DND-41 (cell line): ENCODE data around the gene C3orf20.

Source experiments
- ATAC-seq: fragments of 200-7000 bp; cut with Tn5 transposase; 3 replicates; pipeline ENCODE4 v1.9.1; 2021; ENCODE audit warnings: low read depth; ENCODE audit not compliant: insufficient read depth
- DNase-seq: peaks from one replicate; pipeline ENCODE4 v3.0.0-alpha.2; 2020
- H2AFZ ChIP-seq: 2 replicates; pipeline ENCODE4 v1.6.0; 2012; ENCODE audit warnings: low read depth, low read length
- H3K27ac ChIP-seq: 2 replicates; pipeline ENCODE4 v1.5.1; 2012; ENCODE audit warnings: low read length, inconsistent platforms
- H3K27me3 ChIP-seq: fragments of 200-600 bp; sonication (generic); 2 replicates; pipeline ENCODE4 v1.6.0; 2012; ENCODE audit warnings: low read length, mild to moderate bottlenecking, inconsistent platforms; ENCODE audit not compliant: insufficient read depth, poor library complexity
- H3K36me3 ChIP-seq: 2 replicates; pipeline ENCODE4 v1.5.1; 2012; ENCODE audit warnings: low read length, inconsistent platforms; ENCODE audit not compliant: insufficient read depth
- H3K4me1 ChIP-seq: 2 replicates; pipeline ENCODE4 v1.5.1; 2012; ENCODE audit warnings: mild to moderate bottlenecking, low read length; ENCODE audit not compliant: insufficient read depth
- H3K4me2 ChIP-seq: 2 replicates; pipeline ENCODE4 v1.6.0; 2012; ENCODE audit warnings: mild to moderate bottlenecking, moderate library complexity, low read length, inconsistent platforms; ENCODE audit not compliant: insufficient read depth
- H3K4me3 ChIP-seq, 2 experiments: fragments of 200-600 bp in 1 of 2; shearing (Covaris generic) in 1 of 2; 2 replicates each; pipeline ENCODE4 v1.5.1; 2012 to 2016; ENCODE audit warnings: inconsistent platforms in 2 of 2, low read length in 2 of 2, mild to moderate bottlenecking in 2 of 2, low read depth in 1 of 2, moderate library complexity in 1 of 2
- H3K79me2 ChIP-seq: 2 replicates; pipeline ENCODE4 v1.6.0; 2012; ENCODE audit warnings: low read length, inconsistent platforms; ENCODE audit not compliant: insufficient read depth
- H3K9ac ChIP-seq: 2 replicates; pipeline ENCODE4 v1.6.0; 2012; ENCODE audit warnings: low read depth, mild to moderate bottlenecking, inconsistent platforms, low read length, moderate library complexity
- H3K9me3 ChIP-seq: 2 replicates; pipeline ENCODE4 v1.5.1; 2012; ENCODE audit warnings: low read length, moderate library complexity, mild to moderate bottlenecking, inconsistent platforms; ENCODE audit not compliant: insufficient read depth, severe bottlenecking
- H4K20me1 ChIP-seq: 2 replicates; pipeline ENCODE4 v1.6.0; 2012; ENCODE audit warnings: low read length; ENCODE audit not compliant: insufficient read depth
- CTCF ChIP-seq: IDR thresholded peaks from 2 replicates; pipeline ENCODE4 v1.5.1; 2012; ENCODE audit warnings: borderline replicate concordance, low read length, moderate library complexity, mild to moderate bottlenecking; ENCODE audit not compliant: poor library complexity, severe bottlenecking; ENCODE audit errors: extremely low read depth
- EZH2 ChIP-seq: IDR thresholded peaks from 3 replicates; pipeline ENCODE4 v1.6.1; 2012; ENCODE audit warnings: borderline replicate concordance, low read depth, mild to moderate bottlenecking, moderate library complexity, low read length, inconsistent platforms; ENCODE audit not compliant: severe bottlenecking

The C3orf20 gene

GRCh38 chr3:14818804-14819500 is 144.0 kb downstream of the C3orf20 start, which contains the start of gene FGD5:
Gene FGD5 (plus strand): TSS chr3:14818962. CDS start chr3:14819072, 110 bp downstream.
- ATAC-seq: no peak
- H3K27ac ChIP-seq: no peak within 1 kb of the TSS
- no peaks in the 10 kb centered on the region for H3K27me3 ChIP-seq
- no peak for TF ChIP-seq EZH2
- no peak for TF ChIP-seq CTCF
- H3K4me2 ChIP-seq: no peak within 1 kb of the TSS
- DNase-seq: no peak
- no peaks in the 10 kb centered on the region for H3K79me2 ChIP-seq
- H4K20me1 ChIP-seq: no peaks in the 10 kb centered on the region
- H3K4me1 ChIP-seq: no peaks in the 10 kb centered on the region
- no peak within 1 kb of the TSS for H3K9ac ChIP-seq
- H2AFZ ChIP-seq: no peak within 1 kb of the TSS
- no peak within 1 kb of the TSS for H3K4me3 ChIP-seq
- H3K36me3 ChIP-seq: no peaks in the 10 kb centered on the region
- H3K9me3 ChIP-seq: no peaks in the 10 kb centered on the region

- no peak for ATAC-seq
- TF ChIP-seq CTCF: no peak
- no peak for TF ChIP-seq EZH2
- Histone ChIP-seq H4K20me1 (no peaks in the 10 kb centered on the region), H3K9me3 (no peaks in the 10 kb centered on the region), H3K9ac (no peak overlapping the region), H2AFZ (no peak overlapping the region), H3K79me2 (no peaks in the 10 kb centered on the region), H3K4me1 (no peaks in the 10 kb centered on the region), H3K27me3 (no peaks in the 10 kb centered on the region), H3K27ac (no peak overlapping the region), H3K36me3 (no peaks in the 10 kb centered on the region), H3K4me3 (no peak overlapping the region), H3K4me2 (no peak overlapping the region)
- DNase-seq: no peak
Observed at GRCh38 chr3:14819671-14820070, 144.7 kb downstream of the C3orf20 start.

- Histone ChIP-seq H3K4me3 (no peak overlapping the region), H3K4me1 (no peaks in the 10 kb centered on the region), H3K4me2 (no peak overlapping the region), H3K9ac (no peak overlapping the region), H3K79me2 (no peaks in the 10 kb centered on the region), H2AFZ (no peak overlapping the region), H3K27ac (no peak overlapping the region), H3K27me3 (no peaks in the 10 kb centered on the region), H3K9me3 (no peaks in the 10 kb centered on the region), H4K20me1 (no peaks in the 10 kb centered on the region), H3K36me3 (no peaks in the 10 kb centered on the region)
- DNase-seq (no peak), ATAC-seq (no peak)
- TF ChIP-seq EZH2 (no peak), CTCF (no peak)
Observed at GRCh38 chr3:14820156-14820555, 145.2 kb downstream of the C3orf20 start.
